Liver (tissue), 9 donors: ENCODE data around the gene CENPT. TPM values are rescaled to one million over a fixed set of nuclear protein-coding genes. Genes with fewer than 3 reads are reported as not detected.
A peak's percentile ranks its signal among the peaks of the same experiment; 100 is the strongest.

ENCODE experiments used
- DNase-seq: peaks from one replicate; pipeline ENCODE4 v3.0.0-alpha.2; 2017; ENCODE audit warnings: low spot score
- H3K27ac ChIP-seq, 2 donors: one replicate each; pipeline ENCODE4 v1.7.0; 2013; ENCODE audit warnings: inconsistent platforms in 2 of 2, low read length in 2 of 2, control low read depth in 1 of 2, low read depth in 1 of 2, mild to moderate bottlenecking in 1 of 2
- H3K27me3 ChIP-seq, 4 donors: one replicate each; pipeline versions ENCODE4 v1.6.1 to v1.7.0; 2013; ENCODE audit warnings: low read length in 3 of 4, inconsistent platforms in 1 of 4, mild to moderate bottlenecking in 1 of 4, moderate library complexity in 1 of 4; ENCODE audit not compliant: control insufficient read depth in 4 of 4, insufficient read depth in 4 of 4
- H3K36me3 ChIP-seq, 4 donors: one replicate each; pipeline versions ENCODE4 v1.6.1 to v1.7.0; 2013; ENCODE audit warnings: low read length in 3 of 4, mild to moderate bottlenecking in 3 of 4, low read depth in 1 of 4, moderate library complexity in 1 of 4; ENCODE audit not compliant: control insufficient read depth in 4 of 4, insufficient read depth in 3 of 4
- H3K4me1 ChIP-seq, 4 donors: one replicate each; pipeline versions ENCODE4 v1.6.1 to v1.7.0; 2013; ENCODE audit warnings: low read length in 3 of 4, mild to moderate bottlenecking in 3 of 4, moderate library complexity in 1 of 4; ENCODE audit not compliant: control insufficient read depth in 4 of 4, insufficient read depth in 4 of 4
- H3K4me3 ChIP-seq, 3 donors: one replicate each; pipeline versions ENCODE4 v1.6.1 to v1.7.0; 2013; ENCODE audit warnings: low read length in 3 of 3, control low read depth in 1 of 3, low read depth in 1 of 3, mild to moderate bottlenecking in 1 of 3
- H3K9ac ChIP-seq, 2 donors: one replicate each; pipeline ENCODE4 v1.7.0; 2013; ENCODE audit warnings: low read length in 2 of 2, mild to moderate bottlenecking in 2 of 2, moderate library complexity in 2 of 2, control low read depth in 1 of 2, low read depth in 1 of 2
- H3K9me3 ChIP-seq, 4 donors: one replicate each; pipeline versions ENCODE4 v1.6.1 to v1.7.0; 2013; ENCODE audit warnings: low read length in 3 of 4; ENCODE audit not compliant: control insufficient read depth in 4 of 4
- EGR1 ChIP-seq, 2 donors: IDR thresholded peaks; 2 replicates each; pipeline ENCODE4 v1.6.1; 2016 to 2018; ENCODE audit warnings: antibody characterized with exemption in 2 of 2, low read depth in 2 of 2
- FOXA1 ChIP-seq: IDR thresholded peaks from 2 replicates; pipeline ENCODE4 v1.6.1; 2016; ENCODE audit warnings: antibody characterized with exemption
- FOXA2 ChIP-seq: IDR thresholded peaks from 2 replicates; pipeline ENCODE4 v1.6.1; 2016; ENCODE audit warnings: antibody characterized with exemption
- GABPA ChIP-seq, 2 donors: IDR thresholded peaks in 1 of 2; conservative IDR thresholded peaks in 1 of 2; 2 replicates each; pipeline ENCODE4 v1.6.1; 2016; ENCODE audit warnings: antibody characterized with exemption in 2 of 2, mild to moderate bottlenecking in 1 of 2, moderate library complexity in 1 of 2
- HNF4A ChIP-seq, 2 donors: conservative IDR thresholded peaks; 2 replicates each; pipeline ENCODE4 v1.6.1; 2016; ENCODE audit warnings: antibody characterized with exemption in 2 of 2, mild to moderate bottlenecking in 2 of 2
- HNF4G ChIP-seq: IDR thresholded peaks from 2 replicates; pipeline ENCODE4 v1.6.1; 2016; ENCODE audit warnings: antibody characterized with exemption
- JUND ChIP-seq, 2 donors: IDR thresholded peaks; 2 replicates each; pipeline ENCODE4 v1.6.1; 2016; ENCODE audit warnings: antibody characterized with exemption in 2 of 2
- NR2F2 ChIP-seq: IDR thresholded peaks from 2 replicates; pipeline ENCODE4 v1.6.1; 2016; ENCODE audit warnings: antibody characterized with exemption
- RAD21 ChIP-seq, 2 donors: IDR thresholded peaks; 2 replicates each; pipeline ENCODE4 v1.6.1; 2016; ENCODE audit warnings: antibody characterized with exemption in 2 of 2, mild to moderate bottlenecking in 2 of 2
- RXRA ChIP-seq, 2 donors: IDR thresholded peaks; 2 replicates each; pipeline ENCODE4 v1.6.1; 2017 to 2018; ENCODE audit warnings: antibody characterized with exemption in 2 of 2, mild to moderate bottlenecking in 1 of 2
- SP1 ChIP-seq: IDR thresholded peaks from 2 replicates; pipeline ENCODE4 v1.6.1; 2018; ENCODE audit warnings: antibody characterized with exemption, mild to moderate bottlenecking
- TAF1 ChIP-seq: conservative IDR thresholded peaks from 2 replicates; pipeline ENCODE4 v1.6.1; 2016; ENCODE audit warnings: antibody characterized with exemption, mild to moderate bottlenecking
- YY1 ChIP-seq: IDR thresholded peaks from 2 replicates; pipeline ENCODE4 v1.6.1; 2016; ENCODE audit warnings: antibody characterized with exemption, mild to moderate bottlenecking
- WGBS: extraction: QIAGEN DNeasy Blood & Tissue Kit; methylation state at CpG from one replicate; pipeline ENCODE4 v1.1.7; 2013; 5-methylcytosine and 5-hydroxymethylcytosine counted together
- polyA plus RNA-seq, 2 donors: library from polyadenylated mRNA; stranded (reverse) in 1 of 2; unstranded in 1 of 2; fragments of 200-250 nt in 1 of 2; fragments of >200 nt in 1 of 2; fragmentation: Nextera tagmentation in 1 of 2; extraction: Ambion mirVana in 1 of 2; gene quantifications; one replicate each; pipeline versions ENCODE4 v1.2.1 to v1.2.3, GENCODE V29; 2013 to 2015
- total RNA-seq, 2 donors: library from RNA; depleted of rRNA; stranded (reverse); fragments of >200 nt; gene quantifications; one replicate each; pipeline ENCODE4 v1.2.3, GENCODE V29; 2014
- TF ChIP-seq, protein P1 (sequence below): IDR thresholded peaks from 2 replicates; pipeline ENCODE4 v1.6.1; 2016; ENCODE audit warnings: antibody characterized with exemption
- TF ChIP-seq, protein P2 (sequence below): fragments of 150-350 bp; IDR thresholded peaks from 2 replicates; pipeline ENCODE4 v1.5.1; 2017; ENCODE audit warnings: improper control_type of control experiment, low read depth, low read length; ENCODE audit not compliant: missing input control
- TF ChIP-seq, protein P3 (sequence below): IDR thresholded peaks from 2 replicates; pipeline ENCODE4 v1.6.1; 2016; ENCODE audit warnings: antibody characterized with exemption
- TF ChIP-seq, protein P4 (sequence below): IDR thresholded peaks from 2 replicates; pipeline ENCODE4 v1.6.1; 2016; ENCODE audit warnings: antibody characterized with exemption
- TF ChIP-seq, protein P5 (sequence below): IDR thresholded peaks from 2 replicates; pipeline ENCODE4 v1.6.1; 2016; ENCODE audit warnings: antibody characterized with exemption, mild to moderate bottlenecking
- donor health status: healthy.
- donor health status: healthy.
- donor health status: healthy.
- donor health status: healthy.
- donor health status: healthy.

Gene CENPT
- total and polyA plus RNA-seq, 4 donors, result 11.4 to 26.9 (median 19.3) TPM

DNA sequence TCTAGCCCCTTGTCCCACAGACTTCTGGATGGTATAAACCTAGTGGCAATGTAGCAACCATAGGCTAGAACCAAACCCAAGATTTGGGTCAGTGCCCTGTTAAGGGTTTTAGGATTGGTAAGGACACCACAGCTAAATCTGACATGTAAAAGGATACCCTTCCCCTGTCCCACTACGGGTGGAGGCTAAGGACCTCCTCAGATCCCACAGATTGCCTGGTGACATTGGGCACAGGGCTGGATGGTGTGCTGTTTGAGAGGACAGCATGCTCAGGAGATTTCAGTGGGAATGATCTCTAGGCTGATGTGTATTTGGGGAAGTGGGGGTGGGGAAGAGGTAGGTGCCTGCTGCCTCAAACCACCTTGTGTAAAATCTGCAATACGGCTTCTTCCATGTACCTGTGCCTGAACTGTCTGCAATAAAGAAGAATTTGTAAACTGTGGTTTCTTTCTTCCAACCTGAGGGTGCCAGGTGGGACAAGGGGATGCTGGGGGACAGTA is 24.7 kb upstream of the CENPT start:
- H3K9me3 ChIP-seq, result no peaks in the 10 kb centered on the region
- H3K27me3 ChIP-seq, result no peaks in the 10 kb centered on the region
- no peak for DNase-seq
- TF ChIP-seq RXRA (IDR thresholded peaks at IDR 0.05) (no peak), HNF4G (no peak), GABPA (IDR thresholded peaks at IDR 0.05 in 1 of 2, conservative IDR thresholded peaks at IDR 0.05 in 1 of 2) (no peak), TAF1 (no peak), HNF4A (conservative IDR thresholded peaks at IDR 0.05) (no peak), NR2F2 (no peak), FOXA1 (no peak), FOXA2 (no peak), RAD21 (IDR thresholded peaks at IDR 0.05) (no peak), YY1 (no peak), EGR1 (IDR thresholded peaks at IDR 0.05; ENCODE audit: low read depth in 2 of 2) (no peak), SP1 (no peak), JUND (IDR thresholded peaks at IDR 0.05) (no peak)
- TF ChIP-seq, protein P1, sequence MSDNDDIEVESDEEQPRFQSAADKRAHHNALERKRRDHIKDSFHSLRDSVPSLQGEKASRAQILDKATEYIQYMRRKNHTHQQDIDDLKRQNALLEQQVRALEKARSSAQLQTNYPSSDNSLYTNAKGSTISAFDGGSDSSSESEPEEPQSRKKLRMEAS, result no peak
- TF ChIP-seq, protein P2, sequence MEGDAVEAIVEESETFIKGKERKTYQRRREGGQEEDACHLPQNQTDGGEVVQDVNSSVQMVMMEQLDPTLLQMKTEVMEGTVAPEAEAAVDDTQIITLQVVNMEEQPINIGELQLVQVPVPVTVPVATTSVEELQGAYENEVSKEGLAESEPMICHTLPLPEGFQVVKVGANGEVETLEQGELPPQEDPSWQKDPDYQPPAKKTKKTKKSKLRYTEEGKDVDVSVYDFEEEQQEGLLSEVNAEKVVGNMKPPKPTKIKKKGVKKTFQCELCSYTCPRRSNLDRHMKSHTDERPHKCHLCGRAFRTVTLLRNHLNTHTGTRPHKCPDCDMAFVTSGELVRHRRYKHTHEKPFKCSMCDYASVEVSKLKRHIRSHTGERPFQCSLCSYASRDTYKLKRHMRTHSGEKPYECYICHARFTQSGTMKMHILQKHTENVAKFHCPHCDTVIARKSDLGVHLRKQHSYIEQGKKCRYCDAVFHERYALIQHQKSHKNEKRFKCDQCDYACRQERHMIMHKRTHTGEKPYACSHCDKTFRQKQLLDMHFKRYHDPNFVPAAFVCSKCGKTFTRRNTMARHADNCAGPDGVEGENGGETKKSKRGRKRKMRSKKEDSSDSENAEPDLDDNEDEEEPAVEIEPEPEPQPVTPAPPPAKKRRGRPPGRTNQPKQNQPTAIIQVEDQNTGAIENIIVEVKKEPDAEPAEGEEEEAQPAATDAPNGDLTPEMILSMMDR, result no peak
- TF ChIP-seq, protein P3, sequence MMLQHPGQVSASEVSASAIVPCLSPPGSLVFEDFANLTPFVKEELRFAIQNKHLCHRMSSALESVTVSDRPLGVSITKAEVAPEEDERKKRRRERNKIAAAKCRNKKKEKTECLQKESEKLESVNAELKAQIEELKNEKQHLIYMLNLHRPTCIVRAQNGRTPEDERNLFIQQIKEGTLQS, result no peak
- TF ChIP-seq, protein P4, sequence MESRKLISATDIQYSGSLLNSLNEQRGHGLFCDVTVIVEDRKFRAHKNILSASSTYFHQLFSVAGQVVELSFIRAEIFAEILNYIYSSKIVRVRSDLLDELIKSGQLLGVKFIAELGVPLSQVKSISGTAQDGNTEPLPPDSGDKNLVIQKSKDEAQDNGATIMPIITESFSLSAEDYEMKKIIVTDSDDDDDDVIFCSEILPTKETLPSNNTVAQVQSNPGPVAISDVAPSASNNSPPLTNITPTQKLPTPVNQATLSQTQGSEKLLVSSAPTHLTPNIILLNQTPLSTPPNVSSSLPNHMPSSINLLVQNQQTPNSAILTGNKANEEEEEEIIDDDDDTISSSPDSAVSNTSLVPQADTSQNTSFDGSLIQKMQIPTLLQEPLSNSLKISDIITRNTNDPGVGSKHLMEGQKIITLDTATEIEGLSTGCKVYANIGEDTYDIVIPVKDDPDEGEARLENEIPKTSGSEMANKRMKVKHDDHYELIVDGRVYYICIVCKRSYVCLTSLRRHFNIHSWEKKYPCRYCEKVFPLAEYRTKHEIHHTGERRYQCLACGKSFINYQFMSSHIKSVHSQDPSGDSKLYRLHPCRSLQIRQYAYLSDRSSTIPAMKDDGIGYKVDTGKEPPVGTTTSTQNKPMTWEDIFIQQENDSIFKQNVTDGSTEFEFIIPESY, result no peak
- TF ChIP-seq, protein P5, sequence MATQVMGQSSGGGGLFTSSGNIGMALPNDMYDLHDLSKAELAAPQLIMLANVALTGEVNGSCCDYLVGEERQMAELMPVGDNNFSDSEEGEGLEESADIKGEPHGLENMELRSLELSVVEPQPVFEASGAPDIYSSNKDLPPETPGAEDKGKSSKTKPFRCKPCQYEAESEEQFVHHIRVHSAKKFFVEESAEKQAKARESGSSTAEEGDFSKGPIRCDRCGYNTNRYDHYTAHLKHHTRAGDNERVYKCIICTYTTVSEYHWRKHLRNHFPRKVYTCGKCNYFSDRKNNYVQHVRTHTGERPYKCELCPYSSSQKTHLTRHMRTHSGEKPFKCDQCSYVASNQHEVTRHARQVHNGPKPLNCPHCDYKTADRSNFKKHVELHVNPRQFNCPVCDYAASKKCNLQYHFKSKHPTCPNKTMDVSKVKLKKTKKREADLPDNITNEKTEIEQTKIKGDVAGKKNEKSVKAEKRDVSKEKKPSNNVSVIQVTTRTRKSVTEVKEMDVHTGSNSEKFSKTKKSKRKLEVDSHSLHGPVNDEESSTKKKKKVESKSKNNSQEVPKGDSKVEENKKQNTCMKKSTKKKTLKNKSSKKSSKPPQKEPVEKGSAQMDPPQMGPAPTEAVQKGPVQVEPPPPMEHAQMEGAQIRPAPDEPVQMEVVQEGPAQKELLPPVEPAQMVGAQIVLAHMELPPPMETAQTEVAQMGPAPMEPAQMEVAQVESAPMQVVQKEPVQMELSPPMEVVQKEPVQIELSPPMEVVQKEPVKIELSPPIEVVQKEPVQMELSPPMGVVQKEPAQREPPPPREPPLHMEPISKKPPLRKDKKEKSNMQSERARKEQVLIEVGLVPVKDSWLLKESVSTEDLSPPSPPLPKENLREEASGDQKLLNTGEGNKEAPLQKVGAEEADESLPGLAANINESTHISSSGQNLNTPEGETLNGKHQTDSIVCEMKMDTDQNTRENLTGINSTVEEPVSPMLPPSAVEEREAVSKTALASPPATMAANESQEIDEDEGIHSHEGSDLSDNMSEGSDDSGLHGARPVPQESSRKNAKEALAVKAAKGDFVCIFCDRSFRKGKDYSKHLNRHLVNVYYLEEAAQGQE, result no peak
- peaks cover 1 to 23% (median 13%) of the 10 kb centered on the region in 4 donors for H3K36me3 ChIP-seq
- peak overlapping the region; percentile 63 to 66 for H3K27ac ChIP-seq
- no peak overlapping the region for H3K4me3 ChIP-seq
- WGBS, result 71% methylated on average over 2 of the region's 2 CpGs
- peak overlapping the region; percentile 12 to 45 for H3K9ac ChIP-seq
- H3K4me1 ChIP-seq, result peaks cover 2 to 39% (median 30%) of the 10 kb centered on the region in 4 donors
